Stimulated activated naive CD8-positive, alpha-beta T cell treated with anti-CD3 and anti-CD28 coated beads, Interleukin-15, amount 100 ng/mL, for 72 hours (primary cell): ENCODE data around the gene MUC2.

Experiments used
- ATAC-seq: fragments of 150-1000 bp; cut with Tn5 transposase; 2 replicates; pipeline ENCODE4 v1.10.0; 2021; ENCODE audit warnings: mild to moderate bottlenecking, moderate library complexity
- DNase-seq, 2 donors: peaks; one replicate each; pipeline ENCODE4 v3.0.0; 2021 to 2022
- H3K27ac Mint-ChIP-seq, 2 donors: one replicate each; pipeline ENCODE4 v1.8.0; 2022; ENCODE audit warnings: mild to moderate bottlenecking in 2 of 2, mixed read lengths in 2 of 2, moderate library complexity in 2 of 2
- H3K27me3 Mint-ChIP-seq: one replicate; pipeline ENCODE4 v1.8.0; 2022; ENCODE audit warnings: mixed read lengths
- H3K4me1 Mint-ChIP-seq: one replicate; pipeline ENCODE4 v1.8.0; 2022; ENCODE audit warnings: mild to moderate bottlenecking, mixed read lengths
- H3K4me3 Mint-ChIP-seq, 2 donors: one replicate each; pipeline ENCODE4 v1.8.0; 2022; ENCODE audit warnings: mild to moderate bottlenecking in 2 of 2, mixed read lengths in 2 of 2, moderate library complexity in 1 of 2
- H3K9me3 Mint-ChIP-seq, 2 donors: one replicate each; pipeline ENCODE4 v1.8.0; 2022; ENCODE audit warnings: mixed read lengths in 2 of 2

MUC2 gene

GRCh38 chr11:1120532-1121330, 46.1 kb downstream of the MUC2 start:
- no peak overlapping the region for H3K4me3 Mint-ChIP-seq
- H3K9me3 Mint-ChIP-seq, result peaks cover 15 to 16% of the 10 kb centered on the region in 2 donors
- H3K4me1 Mint-ChIP-seq, result no peaks in the 10 kb centered on the region
- no peak for DNase-seq
- H3K27me3 Mint-ChIP-seq, result peaks cover 8% of the 10 kb centered on the region
- no peak for ATAC-seq
- H3K27ac Mint-ChIP-seq, result no peak overlapping the region

- DNase-seq, result peak in 1 of 2 donors; percentile 6
- peaks cover 15 to 16% of the 10 kb centered on the region in 2 donors for H3K9me3 Mint-ChIP-seq
These were observed 46.7 kb downstream of the MUC2 start for GRCh38 chr11:1121331-1121812.

GRCh38 chr11:1121813-1122663, 47.4 kb downstream of the MUC2 start:
- DNase-seq (peak in 1 of 2 donors; percentile 7), ATAC-seq (peak; percentile 5)
- no peak overlapping the region for H3K27ac Mint-ChIP-seq
- H3K9me3 Mint-ChIP-seq, result peaks cover 15 to 16% of the 10 kb centered on the region in 2 donors
- H3K4me3 Mint-ChIP-seq, result no peak overlapping the region
- H3K4me1 Mint-ChIP-seq, result no peaks in the 10 kb centered on the region
- peaks cover 8% of the 10 kb centered on the region for H3K27me3 Mint-ChIP-seq

More at GRCh38 chr11:1121331-1121812, 46.7 kb downstream of the MUC2 start:
- peaks cover 8% of the 10 kb centered on the region for H3K27me3 Mint-ChIP-seq
- H3K27ac Mint-ChIP-seq, result no peak overlapping the region
- no peak overlapping the region for H3K4me3 Mint-ChIP-seq
- no peaks in the 10 kb centered on the region for H3K4me1 Mint-ChIP-seq
- ATAC-seq, result peak; percentile 14

- no peaks in the 10 kb centered on the region for H3K4me1 Mint-ChIP-seq
- peaks cover 8% of the 10 kb centered on the region for H3K27me3 Mint-ChIP-seq
- no peak for DNase-seq
- H3K9me3 Mint-ChIP-seq, result peaks cover 15 to 16% of the 10 kb centered on the region in 2 donors
- no peak overlapping the region for H3K4me3 Mint-ChIP-seq
- ATAC-seq, result no peak
- H3K27ac Mint-ChIP-seq, result no peak overlapping the region
These were observed 48.0 kb downstream of the MUC2 start for GRCh38 chr11:1122664-1123002.

- Mint-ChIP-seq H3K27ac (no peak overlapping the region), H3K9me3 (peaks cover 15 to 16% of the 10 kb centered on the region in 2 donors), H3K4me3 (no peak overlapping the region), H3K27me3 (peaks cover 8% of the 10 kb centered on the region), H3K4me1 (no peaks in the 10 kb centered on the region)
- DNase-seq (peak; percentile 27 to 46), ATAC-seq (peak; percentile 74)
These were observed 49.3 kb downstream of the MUC2 start for GRCh38 chr11:1123970-1124369.
